Measurements from ENCODE around the gene PRSS27. TPM values are rescaled to one million over a fixed set of nuclear protein-coding genes. Genes with fewer than 3 reads are reported as not detected.
"Not testable (repeated sequence)": the region's sequence is repeated elsewhere in the genome, so short reads cannot be mapped to it uniquely, and the experiment has no call there.

PRSS27 gene
- total RNA-seq, 1 donor from 2014 or later: 1.8 TPM

GRCh38 chr16:2675021-2675420, 45.0 kb downstream of the PRSS27 start:
- no peaks in the 10 kb centered on the region for H3K27me3 Mint-ChIP-seq
- H3K4me1 Mint-ChIP-seq: peaks cover 21% of the 10 kb centered on the region
- H3K36me3 Mint-ChIP-seq (ENCODE audit: low read depth): peaks cover under 1% of the 10 kb centered on the region
- H3K9me3 Mint-ChIP-seq: no peaks in the 10 kb centered on the region
- peak overlapping the region; percentile 32 for H3K4me3 Mint-ChIP-seq
- no peak overlapping the region for H3K27ac Mint-ChIP-seq
- CTCF ChIA-PET: no interaction called here
- POLR2A ChIA-PET: no interaction called here
- DNase-seq (no peak), ATAC-seq (ENCODE audit: low read depth) (no peak)
- intact Hi-C loops (cut with micrococcal nuclease): no loop called here
- TF ChIP-seq CTCF (IDR thresholded peaks at IDR 0.05): no peak

- Mint-ChIP-seq H3K4me1 (peaks cover 29% of the 10 kb centered on the region), H3K27ac (peak overlapping the region; percentile 71), H3K27me3 (no peaks in the 10 kb centered on the region), H3K4me3 (peak overlapping the region; percentile 85), H3K36me3 (ENCODE audit: low read depth) (peaks cover 14% of the 10 kb centered on the region), H3K9me3 (no peaks in the 10 kb centered on the region)
- intact Hi-C loops (cut with micrococcal nuclease): loop anchor here (1.0 to 5.0 kb wide), 4 partner anchors 9 to 239 kb away; partner anchors contain the start of genes FLYWCH1 and KCTD5
- ATAC-seq (ENCODE audit: low read depth) (peak; percentile 94), DNase-seq (peak; percentile 91)
- TF ChIP-seq CTCF (IDR thresholded peaks at IDR 0.05): no peak
- POLR2A ChIA-PET: interaction anchor here (0.6 to 1.4 kb wide), 11 partner anchors 9 to 1364 kb away, joined by 3 to 46 read pairs (median 6); partner anchors contain the start of genes AMDHD2, KCTD5, SRRM2 and TBL3
- CTCF ChIA-PET: interaction anchor here (0.6 to 1.2 kb wide), 2 partner anchors 51 to 195 kb away, joined by 3 to 5 read pairs; no protein-coding TSS in a partner anchor
These were observed 46.7 kb downstream of the PRSS27 start for GRCh38 chr16:2673066-2673999.

GRCh38 chr16:2671741-2672140, 48.3 kb downstream of the PRSS27 start:
- Mint-ChIP-seq H3K27me3 (no peaks in the 10 kb centered on the region), H3K27ac (peak overlapping the region; percentile 69), H3K4me1 (peaks cover 29% of the 10 kb centered on the region), H3K9me3 (no peaks in the 10 kb centered on the region), H3K36me3 (ENCODE audit: low read depth) (peaks cover 30% of the 10 kb centered on the region), H3K4me3 (peak overlapping the region; percentile 72)
- ATAC-seq (ENCODE audit: low read depth) (no peak), DNase-seq (no peak)
- intact Hi-C loops (cut with micrococcal nuclease): loop anchor here (2.0 to 5.0 kb wide), 2 partner anchors 197 to 241 kb away; partner anchors contain the start of gene FLYWCH1
- TF ChIP-seq CTCF (IDR thresholded peaks at IDR 0.05): no peak
- CTCF ChIA-PET: no interaction called here
- POLR2A ChIA-PET: no interaction called here

- H3K27me3 Mint-ChIP-seq; H3K9me3 Mint-ChIP-seq; POLR2A ChIA-PET; ATAC-seq (ENCODE audit: low read depth); DNase-seq; CTCF ChIA-PET: not testable (repeated sequence)
- intact Hi-C loops (cut with micrococcal nuclease): loop anchor here (5.0 kb wide), 1 partner anchor 241 kb away; the partner anchor contains the start of gene FLYWCH1
- Mint-ChIP-seq H3K4me3 (peak overlapping the region; percentile 72), H3K36me3 (ENCODE audit: low read depth) (peaks cover 36% of the 10 kb centered on the region), H3K4me1 (peaks cover 29% of the 10 kb centered on the region), H3K27ac (peak overlapping the region; percentile 56)
These were observed 48.8 kb downstream of the PRSS27 start for GRCh38 chr16:2671193-2671592.

GRCh38 chr16:2670017-2670416, 50.0 kb downstream of the PRSS27 start:
- DNase-seq: peak; percentile 52
- H3K27ac Mint-ChIP-seq; CTCF ChIA-PET; H3K4me3 Mint-ChIP-seq; ATAC-seq (ENCODE audit: low read depth); H3K9me3 Mint-ChIP-seq; H3K27me3 Mint-ChIP-seq; POLR2A ChIA-PET: not testable (repeated sequence)
- peaks cover 29% of the 10 kb centered on the region for H3K4me1 Mint-ChIP-seq
- TF ChIP-seq CTCF (IDR thresholded peaks at IDR 0.05): peak; percentile 19
- H3K36me3 Mint-ChIP-seq (ENCODE audit: low read depth): peaks cover 39% of the 10 kb centered on the region
- intact Hi-C loops (cut with micrococcal nuclease): loop anchor here (5.0 kb wide), 1 partner anchor 242 kb away; the partner anchor contains the start of gene FLYWCH1

- H3K4me1 Mint-ChIP-seq: peaks cover 29% of the 10 kb centered on the region
- H3K27me3 Mint-ChIP-seq; H3K27ac Mint-ChIP-seq; H3K9me3 Mint-ChIP-seq; POLR2A ChIA-PET; ATAC-seq (ENCODE audit: low read depth); intact Hi-C loops (cut with micrococcal nuclease); H3K4me3 Mint-ChIP-seq; CTCF ChIA-PET; DNase-seq: not testable (repeated sequence)
- peaks cover 39% of the 10 kb centered on the region for H3K36me3 Mint-ChIP-seq (ENCODE audit: low read depth)
These were observed 50.4 kb downstream of the PRSS27 start for GRCh38 chr16:2669587-2669986.

- H3K9me3 Mint-ChIP-seq; CTCF ChIA-PET; H3K27me3 Mint-ChIP-seq; intact Hi-C loops (cut with micrococcal nuclease); H3K27ac Mint-ChIP-seq; H3K4me3 Mint-ChIP-seq; POLR2A ChIA-PET; ATAC-seq (ENCODE audit: low read depth); DNase-seq: not testable (repeated sequence)
- Mint-ChIP-seq H3K4me1 (peaks cover 20% of the 10 kb centered on the region), H3K36me3 (ENCODE audit: low read depth) (peaks cover 48% of the 10 kb centered on the region)
These were observed 53.4 kb downstream of the PRSS27 start for GRCh38 chr16:2666671-2667070.
